HCT116 (cell line): ENCODE results near the gene SORCS2. TPM values are rescaled to one million over a fixed set of nuclear protein-coding genes. Genes with fewer than 3 reads are reported as not detected.

Experiments
- ATAC-seq: fragments of 200-7000 bp; cut with Tn5 transposase; 2 replicates; pipeline ENCODE4 v1.9.1; 2020; ENCODE audit warnings: mild to moderate bottlenecking, moderate library complexity
- BruUV-seq: library from RNA; stranded (reverse); fragments of 400-500 nt; replicated peaks from 2 replicates; lab custom pipeline; 2021; lab: Mats Ljungman, UMichigan
- CTCF ChIA-PET: fragments of 300-600 bp; sonication (Branson Sonifier 250); formaldehyde crosslinking; loops from one replicate; lab custom pipeline; 2021; ENCODE audit warnings: antibody characterized with exemption; lab: Charles Lee
- POLR2A ChIA-PET: fragments of 300-600, 350-600 bp; sonication (Branson Sonifier 250); formaldehyde crosslinking; loops from one replicate; lab custom pipeline; 2021; ENCODE audit warnings: antibody characterized with exemption; lab: Charles Lee
- RAD21 ChIA-PET, 2 experiments: fragments of 300-600 bp; sonication (Branson Sonifier 250); formaldehyde crosslinking; loops; one replicate each; lab custom pipeline; 2023; ENCODE audit warnings: low total read pairs in 2 of 2; ENCODE audit not compliant: uncharacterized antibody in 2 of 2, unreplicated experiment in 2 of 2, low non-redundant PET in 1 of 2; lab: Charles Lee
- DNase-seq: peaks from one replicate; pipeline ENCODE4 v3.0.0-alpha.2; 2010; ENCODE audit warnings: low read depth, low spot score
- H2AFZ ChIP-seq: fragments of 200-600 bp; shearing (Covaris generic), sonication (generic); 2 replicates; pipeline ENCODE4 v1.6.1; 2017; ENCODE audit warnings: low read depth, mixed run types, mixed read lengths, antibody characterized with exemption, low read length; ENCODE audit not compliant: poor library complexity, severe bottlenecking
- H3K27ac ChIP-seq: 2 replicates; pipeline ENCODE4 v1.5.1; 2012; ENCODE audit warnings: low read depth, low read length
- H3K27me3 ChIP-seq: fragments of 200-600 bp; sonication (generic); 2 replicates; pipeline ENCODE4 v1.6.1; 2016; ENCODE audit warnings: mixed run types, low read length, mixed read lengths; ENCODE audit not compliant: insufficient read depth
- H3K36me3 ChIP-seq, 2 experiments: fragments of 200-500 bp in 1 of 2; fragments of 200-600 bp in 1 of 2; sonication (Bioruptor generic) in 1 of 2; sonication (generic) in 1 of 2; 2 replicates each; pipeline versions ENCODE4 v1.5.1 to v1.6.1; 2014 to 2016; ENCODE audit warnings: low read length in 2 of 2, inconsistent platforms in 1 of 2, mixed read lengths in 1 of 2, mixed run types in 1 of 2; ENCODE audit not compliant: insufficient read depth in 2 of 2, control insufficient read depth in 1 of 2
- H3K4me1 ChIP-seq, 2 experiments: fragments of 200-600 bp in 1 of 2; sonication (generic) in 1 of 2; 2 replicates each; pipeline versions ENCODE4 v1.5.1 to v1.6.1; 2012 to 2017; ENCODE audit warnings: low read length in 2 of 2, inconsistent platforms in 1 of 2, mild to moderate bottlenecking in 1 of 2, mixed read lengths in 1 of 2, mixed run types in 1 of 2, moderate library complexity in 1 of 2; ENCODE audit not compliant: insufficient read depth in 2 of 2, control insufficient read depth in 1 of 2
- H3K4me2 ChIP-seq: fragments of 200-600 bp; sonication (generic); 2 replicates; pipeline ENCODE4 v1.6.1; 2017; ENCODE audit warnings: mixed run types, low read length, mixed read lengths
- H3K4me3 ChIP-seq, 2 experiments: fragments of 200-600 bp in 1 of 2; sonication (generic) in 1 of 2; replicated peaks in 1 of 2; 2 replicates each; pipeline ENCODE4 v1.5.1; 2011 to 2016; ENCODE audit warnings: low read length in 2 of 2, control low read depth in 1 of 2, low read depth in 1 of 2, mild to moderate bottlenecking in 1 of 2, mixed read lengths in 1 of 2, mixed run types in 1 of 2
- H3K79me2 ChIP-seq: fragments of 200-600 bp; sonication (generic); 2 replicates; pipeline ENCODE4 v1.6.1; 2017; ENCODE audit warnings: mild to moderate bottlenecking, mixed run types, low read length, moderate library complexity, mixed read lengths; ENCODE audit not compliant: insufficient read depth
- H3K9ac ChIP-seq: fragments of 200-600 bp; sonication (generic); 2 replicates; pipeline ENCODE4 v1.6.1; 2016; ENCODE audit warnings: low read length, mixed read lengths
- H3K9me2 ChIP-seq: fragments of 200-600 bp; sonication (generic), shearing (Covaris generic); 2 replicates; pipeline ENCODE4 v1.6.1; 2017; ENCODE audit warnings: mixed run types, mild to moderate bottlenecking, moderate library complexity; ENCODE audit not compliant: insufficient read depth
- H3K9me3 ChIP-seq, 2 experiments: fragments of 200-500 bp in 1 of 2; fragments of 200-600 bp in 1 of 2; sonication (Bioruptor generic) in 1 of 2; sonication (generic) in 1 of 2; 2 replicates each; pipeline ENCODE4 v1.6.1; 2014 to 2017; ENCODE audit warnings: low read length in 2 of 2, mixed read lengths in 2 of 2, inconsistent platforms in 1 of 2, low read depth in 1 of 2, mild to moderate bottlenecking in 1 of 2, mixed run types in 1 of 2, moderate library complexity in 1 of 2; ENCODE audit not compliant: control insufficient read depth in 1 of 2, insufficient read depth in 1 of 2
- H4K20me1 ChIP-seq: fragments of 200-600 bp; sonication (generic), shearing (Covaris generic); 2 replicates; pipeline ENCODE4 v1.6.1; 2017; ENCODE audit warnings: mixed run types, mild to moderate bottlenecking, moderate library complexity; ENCODE audit not compliant: insufficient read depth
- CBX3 ChIP-seq: IDR thresholded peaks from 2 replicates; pipeline ENCODE4 v1.6.1; 2012; ENCODE audit warnings: low read depth
- CEBPB ChIP-seq: IDR thresholded peaks from 2 replicates; pipeline ENCODE4 v1.6.1; 2012; ENCODE audit warnings: low read depth
- ELF1 ChIP-seq: IDR thresholded peaks from 2 replicates; pipeline ENCODE4 v1.6.1; 2012; ENCODE audit warnings: low read depth, borderline replicate concordance
- EZH2 ChIP-seq: fragments of 200-600 bp; sonication (generic); IDR thresholded peaks from 2 replicates; pipeline ENCODE4 v1.6.1; 2017; ENCODE audit warnings: antibody characterized with exemption, mixed run types
- EZH2phosphoT487 ChIP-seq: fragments of 200-600 bp; IDR thresholded peaks from 2 replicates; pipeline ENCODE4 v1.6.1; 2018; ENCODE audit warnings: antibody characterized with exemption, borderline replicate concordance
- FOSL1 ChIP-seq: IDR thresholded peaks from 2 replicates; pipeline ENCODE4 v1.6.1; 2012; ENCODE audit warnings: low read depth
- JUND ChIP-seq: IDR thresholded peaks from 2 replicates; pipeline ENCODE4 v1.6.1; 2012
- POLR2A ChIP-seq: IDR thresholded peaks from 2 replicates; pipeline ENCODE4 v1.7.0; 2011; ENCODE audit warnings: borderline replicate concordance; ENCODE audit not compliant: insufficient read depth, insufficient read length; ENCODE audit errors: extremely low read depth
- POLR2AphosphoS5 ChIP-seq: IDR thresholded peaks from 2 replicates; pipeline ENCODE4 v1.6.1; 2011; ENCODE audit warnings: mild to moderate bottlenecking, low read depth, low read length, moderate library complexity
- SP1 ChIP-seq: IDR thresholded peaks from 2 replicates; pipeline ENCODE4 v1.6.1; 2012; ENCODE audit warnings: low read depth
- TCF7L2 ChIP-seq: IDR thresholded peaks from 2 replicates; pipeline ENCODE4 v1.7.0; 2011; ENCODE audit warnings: borderline replicate concordance, inconsistent platforms; ENCODE audit not compliant: insufficient read depth, insufficient read length; ENCODE audit errors: extremely low read depth
- YY1 ChIP-seq: IDR thresholded peaks from 2 replicates; pipeline ENCODE4 v1.6.1; 2011; ENCODE audit warnings: low read length, low read depth, moderate library complexity, mild to moderate bottlenecking; ENCODE audit not compliant: insufficient replicate concordance; ENCODE audit errors: extremely low read depth
- ZFX ChIP-seq: fragments of 450-650 bp; IDR thresholded peaks from 2 replicates; pipeline ENCODE4 v1.6.1; 2017
- intact Hi-C: fragments of 100-400 bp; cut with micrococcal nuclease; formaldehyde crosslinking; loops from 2 replicates; pipeline ENCODE4 v1.10.0; 2022
- total RNA-seq: library from RNA; stranded (reverse); gene quantifications from one replicate; pipeline ENCODE4 v1.2.1, GENCODE V29; 2021; ENCODE audit not compliant: unreplicated experiment
- TF ChIP-seq, protein P1 (sequence below): IDR thresholded peaks from 2 replicates; pipeline ENCODE4 v1.6.1; 2011; ENCODE audit warnings: mild to moderate bottlenecking, low read length, moderate library complexity; ENCODE audit not compliant: insufficient replicate concordance; ENCODE audit errors: extremely low read depth
- TF ChIP-seq, protein P2 (sequence below), 3 experiments: fragments of 200-600 bp in 1 of 3; sonication (generic) in 1 of 3; IDR thresholded peaks in 2 of 3; conservative IDR thresholded peaks in 1 of 3; 2 replicates each; pipeline ENCODE4 v1.5.1; 2012 to 2017; ENCODE audit warnings: low read depth in 2 of 3, low read length in 2 of 3, antibody characterized with exemption in 1 of 3, borderline replicate concordance in 1 of 3, control low read depth in 1 of 3, mild to moderate bottlenecking in 1 of 3, mixed read lengths in 1 of 3, mixed run types in 1 of 3, moderate library complexity in 1 of 3; ENCODE audit not compliant: insufficient read depth in 1 of 3
- TF ChIP-seq, protein P3 (sequence below): IDR thresholded peaks from 2 replicates; pipeline ENCODE4 v1.6.1; 2012
- TF ChIP-seq, protein P4 (sequence below): IDR thresholded peaks from 2 replicates; pipeline ENCODE4 v1.6.1; 2012

The SORCS2 gene
- total RNA-seq, 1 experiment from 2014 or later: 0.37 TPM

DNA sequence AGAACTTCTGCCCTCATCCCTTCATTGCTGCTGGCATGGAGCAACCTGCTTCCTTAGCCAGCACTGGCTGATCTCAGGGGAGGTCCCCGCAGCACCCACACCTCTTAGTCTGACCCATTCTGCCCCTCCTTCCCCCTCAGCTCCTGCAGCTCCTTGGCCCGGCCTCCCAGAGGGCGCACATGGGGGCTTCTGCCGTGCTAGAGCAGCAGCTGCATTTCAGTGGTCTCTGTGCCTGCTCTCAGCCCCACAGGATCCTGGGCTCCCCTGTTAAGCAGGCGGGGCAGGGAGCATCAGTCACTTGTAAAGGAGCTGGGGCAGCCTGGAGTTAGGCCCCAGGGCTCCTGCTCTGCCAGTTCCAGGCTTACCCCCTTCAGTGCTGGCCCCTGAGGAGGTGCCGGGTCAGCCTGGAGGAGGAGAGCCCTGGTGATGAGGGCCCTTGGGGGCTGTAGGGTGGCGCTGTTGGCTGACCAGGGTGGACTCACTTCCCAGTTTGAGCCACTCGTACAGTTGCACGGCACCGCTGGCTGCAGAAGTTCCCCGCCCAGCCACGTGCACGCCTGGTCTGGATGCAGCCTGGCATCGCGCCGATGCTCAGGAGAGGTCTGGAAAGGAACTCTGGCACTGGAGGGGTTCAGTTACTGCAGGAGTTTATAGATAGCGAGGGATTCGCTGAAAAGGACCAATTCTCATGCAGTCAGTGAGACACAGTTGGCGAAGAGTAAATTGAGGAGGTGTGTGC is 327.5 kb downstream of the SORCS2 start:
- no peak overlapping the region for H3K4me2 ChIP-seq
- no peaks in the 10 kb centered on the region for H3K79me2 ChIP-seq
- H3K4me1 ChIP-seq: no peaks in the 10 kb centered on the region
- no peaks in the 10 kb centered on the region for H4K20me1 ChIP-seq
- RAD21 ChIA-PET: no interaction called here
- CTCF ChIA-PET: no interaction called here
- no peaks in the 10 kb centered on the region for H3K36me3 ChIP-seq
- TF ChIP-seq CEBPB (no peak), EZH2phosphoT487 (no peak), JUND (no peak), SP1 (no peak), ELF1 (no peak), EZH2 (no peak), YY1 (no peak), POLR2A (no peak), POLR2AphosphoS5 (no peak), FOSL1 (no peak), TCF7L2 (no peak), ZFX (no peak), CBX3 (no peak)
- TF ChIP-seq, protein P1, sequence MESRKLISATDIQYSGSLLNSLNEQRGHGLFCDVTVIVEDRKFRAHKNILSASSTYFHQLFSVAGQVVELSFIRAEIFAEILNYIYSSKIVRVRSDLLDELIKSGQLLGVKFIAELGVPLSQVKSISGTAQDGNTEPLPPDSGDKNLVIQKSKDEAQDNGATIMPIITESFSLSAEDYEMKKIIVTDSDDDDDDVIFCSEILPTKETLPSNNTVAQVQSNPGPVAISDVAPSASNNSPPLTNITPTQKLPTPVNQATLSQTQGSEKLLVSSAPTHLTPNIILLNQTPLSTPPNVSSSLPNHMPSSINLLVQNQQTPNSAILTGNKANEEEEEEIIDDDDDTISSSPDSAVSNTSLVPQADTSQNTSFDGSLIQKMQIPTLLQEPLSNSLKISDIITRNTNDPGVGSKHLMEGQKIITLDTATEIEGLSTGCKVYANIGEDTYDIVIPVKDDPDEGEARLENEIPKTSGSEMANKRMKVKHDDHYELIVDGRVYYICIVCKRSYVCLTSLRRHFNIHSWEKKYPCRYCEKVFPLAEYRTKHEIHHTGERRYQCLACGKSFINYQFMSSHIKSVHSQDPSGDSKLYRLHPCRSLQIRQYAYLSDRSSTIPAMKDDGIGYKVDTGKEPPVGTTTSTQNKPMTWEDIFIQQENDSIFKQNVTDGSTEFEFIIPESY: no peak
- TF ChIP-seq, protein P2, sequence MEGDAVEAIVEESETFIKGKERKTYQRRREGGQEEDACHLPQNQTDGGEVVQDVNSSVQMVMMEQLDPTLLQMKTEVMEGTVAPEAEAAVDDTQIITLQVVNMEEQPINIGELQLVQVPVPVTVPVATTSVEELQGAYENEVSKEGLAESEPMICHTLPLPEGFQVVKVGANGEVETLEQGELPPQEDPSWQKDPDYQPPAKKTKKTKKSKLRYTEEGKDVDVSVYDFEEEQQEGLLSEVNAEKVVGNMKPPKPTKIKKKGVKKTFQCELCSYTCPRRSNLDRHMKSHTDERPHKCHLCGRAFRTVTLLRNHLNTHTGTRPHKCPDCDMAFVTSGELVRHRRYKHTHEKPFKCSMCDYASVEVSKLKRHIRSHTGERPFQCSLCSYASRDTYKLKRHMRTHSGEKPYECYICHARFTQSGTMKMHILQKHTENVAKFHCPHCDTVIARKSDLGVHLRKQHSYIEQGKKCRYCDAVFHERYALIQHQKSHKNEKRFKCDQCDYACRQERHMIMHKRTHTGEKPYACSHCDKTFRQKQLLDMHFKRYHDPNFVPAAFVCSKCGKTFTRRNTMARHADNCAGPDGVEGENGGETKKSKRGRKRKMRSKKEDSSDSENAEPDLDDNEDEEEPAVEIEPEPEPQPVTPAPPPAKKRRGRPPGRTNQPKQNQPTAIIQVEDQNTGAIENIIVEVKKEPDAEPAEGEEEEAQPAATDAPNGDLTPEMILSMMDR (IDR thresholded peaks at IDR 0.05 in 2 of 3, conservative IDR thresholded peaks at IDR 0.05 in 1 of 3; ENCODE audit: borderline replicate concordance in 1 of 3, insufficient read depth in 1 of 3, low read depth in 2 of 3, low read length in 2 of 3): no peak
- TF ChIP-seq, protein P3, sequence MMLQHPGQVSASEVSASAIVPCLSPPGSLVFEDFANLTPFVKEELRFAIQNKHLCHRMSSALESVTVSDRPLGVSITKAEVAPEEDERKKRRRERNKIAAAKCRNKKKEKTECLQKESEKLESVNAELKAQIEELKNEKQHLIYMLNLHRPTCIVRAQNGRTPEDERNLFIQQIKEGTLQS: no peak
- TF ChIP-seq, protein P4, sequence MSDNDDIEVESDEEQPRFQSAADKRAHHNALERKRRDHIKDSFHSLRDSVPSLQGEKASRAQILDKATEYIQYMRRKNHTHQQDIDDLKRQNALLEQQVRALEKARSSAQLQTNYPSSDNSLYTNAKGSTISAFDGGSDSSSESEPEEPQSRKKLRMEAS: no peak
- TF ChIP-seq, all 23 proteins: peak for 0
- Histone ChIP-seq H3K9ac (no peak overlapping the region), H3K27me3 (peaks cover 40% of the 10 kb centered on the region), H3K27ac (no peak overlapping the region), H3K9me3 (no peaks in the 10 kb centered on the region), H2AFZ (no peak overlapping the region), H3K9me2 (no peaks in the 10 kb centered on the region), H3K4me3 (no peak overlapping the region)
- no peak for DNase-seq
- no TSS peak for BruUV-seq
- POLR2A ChIA-PET: no interaction called here
- intact Hi-C loops: no loop called here
- peak; percentile 25; the same call in 1 of the 2 replicates for ATAC-seq
